NCI-H2107 treated with DMSO at 0.1 percent for 48 hours (cell line): ENCODE results near the gene BZW1.
A peak's percentile ranks its signal among the peaks of the same experiment; 100 is the strongest.

Source experiments
- DNase-seq: peaks from one replicate; lab custom pipeline; 2025; ENCODE audit not compliant: unreplicated experiment; lab: John Stamatoyannopoulos, UW

BZW1 gene

DNA sequence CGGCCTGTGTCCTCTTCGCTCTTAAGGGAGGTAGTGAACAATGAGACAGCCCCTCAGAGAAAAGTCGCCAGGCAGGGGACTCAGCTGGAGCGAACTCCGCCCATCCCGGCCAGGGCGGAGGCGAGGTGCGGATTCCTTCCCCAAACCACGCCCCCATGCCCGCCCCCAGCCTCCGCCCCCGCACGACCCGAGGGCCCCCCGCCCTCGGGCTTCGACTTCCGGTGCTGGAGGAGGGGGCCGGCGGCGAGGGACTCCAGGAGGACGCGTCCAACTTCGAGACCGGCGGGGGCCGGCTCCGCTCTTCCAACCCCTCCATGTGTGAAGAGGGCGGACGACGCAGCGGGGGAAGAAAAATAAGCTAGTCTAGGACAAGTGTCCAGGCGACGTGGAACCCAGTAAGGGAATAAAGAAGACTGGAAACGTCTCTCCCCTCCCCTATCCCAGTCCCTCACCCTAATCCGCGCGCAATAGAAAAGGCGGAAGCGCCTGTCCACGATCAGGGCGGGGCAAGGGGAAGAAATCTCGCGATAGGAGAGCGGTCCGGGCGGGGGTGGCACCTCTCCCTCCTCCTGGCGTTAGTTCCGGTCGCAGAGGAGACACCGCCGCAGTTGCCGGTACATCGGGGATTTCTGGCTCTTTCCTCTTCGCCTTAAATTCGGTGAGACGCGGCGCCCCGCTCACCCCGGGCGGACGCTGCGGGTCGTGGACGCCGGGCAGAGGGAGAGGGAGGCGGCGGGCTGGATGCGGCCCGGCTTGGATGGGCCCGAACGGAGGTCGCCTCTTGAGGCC is at the start of gene BZW1:
Gene BZW1, plus strand, starts transcription at position 578 of the 789 bp plus-strand sequence. CDS start 1,308 bp downstream, outside the sequence.
- peak; percentile 83 for DNase-seq

DNA sequence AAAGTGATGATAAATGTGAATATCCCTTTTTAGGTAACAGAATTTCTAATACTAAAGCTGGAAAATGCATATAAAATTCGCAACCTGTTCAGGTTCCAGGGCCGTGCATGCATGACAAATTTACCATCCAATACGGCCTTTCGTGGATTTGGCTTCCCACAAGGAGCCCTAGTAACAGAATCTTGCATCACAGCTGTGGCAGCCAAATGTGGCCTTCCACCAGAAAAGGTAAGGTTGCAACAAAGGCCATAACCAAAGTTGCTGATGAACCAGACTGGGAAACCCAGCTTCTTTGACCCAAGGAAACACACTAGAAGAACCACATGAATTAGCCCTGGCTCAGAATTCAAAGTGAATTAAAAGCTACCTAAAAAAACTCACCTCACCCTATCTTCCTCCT is 49.6 kb upstream of the BZW1 start:
- no peak for DNase-seq

DNA sequence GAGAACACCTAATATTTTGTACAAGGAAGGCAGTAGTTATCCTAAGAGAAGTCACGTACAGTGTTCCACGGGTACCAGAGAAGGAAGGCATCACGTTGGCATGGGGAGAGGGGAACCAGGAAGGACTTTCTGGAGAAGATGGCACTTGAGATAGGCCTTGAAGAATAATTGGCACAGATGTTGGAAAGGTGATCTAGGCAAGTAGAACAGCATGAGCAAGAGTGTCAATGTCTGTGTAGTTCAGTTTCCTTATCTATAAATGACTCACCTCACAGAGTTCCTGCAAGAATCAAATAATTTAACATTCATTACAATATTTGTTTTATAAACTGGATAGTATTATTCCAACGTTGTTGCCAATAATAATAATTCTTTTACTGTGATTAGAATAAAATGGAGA is 48.3 kb upstream of the BZW1 start:
- no peak for DNase-seq

DNA sequence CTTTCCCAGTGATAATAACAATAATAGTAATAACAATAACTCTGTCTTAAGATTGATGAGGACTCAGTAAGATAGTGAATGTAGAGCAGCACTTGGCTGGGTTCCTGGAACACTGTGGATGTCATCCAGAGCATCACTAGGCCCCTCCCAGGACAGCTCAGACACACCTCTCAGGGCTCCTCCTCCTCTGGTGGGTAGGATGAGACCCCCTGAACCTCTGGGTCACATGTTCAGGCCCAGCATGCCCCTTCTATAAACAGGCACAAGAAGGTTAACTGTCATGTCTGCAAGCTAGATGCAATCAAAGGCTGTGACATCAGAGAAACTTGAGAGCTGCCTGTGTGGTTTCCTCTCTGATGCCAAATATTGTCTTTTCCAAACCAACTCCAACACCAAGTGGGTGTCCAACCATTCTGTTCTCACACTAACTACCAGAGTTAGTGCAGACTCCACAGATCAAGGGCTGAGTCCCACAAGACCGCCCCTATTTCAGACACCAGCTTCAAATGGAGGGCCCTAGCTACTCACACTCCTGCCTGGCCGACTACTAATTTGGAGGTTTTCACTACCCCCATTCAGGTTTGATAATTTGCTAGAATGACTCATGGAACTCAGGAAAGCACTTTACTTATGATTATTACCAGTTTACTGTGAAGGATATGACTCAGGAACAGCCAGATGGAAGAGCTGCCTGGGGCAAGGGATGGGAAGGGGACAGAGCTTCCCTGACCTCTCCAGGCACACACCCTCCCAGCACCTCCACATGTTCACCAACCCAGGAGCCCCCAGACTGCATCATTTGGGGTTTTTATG is 46.4 kb upstream of the BZW1 start:
- peak; percentile 66 for DNase-seq

DNA sequence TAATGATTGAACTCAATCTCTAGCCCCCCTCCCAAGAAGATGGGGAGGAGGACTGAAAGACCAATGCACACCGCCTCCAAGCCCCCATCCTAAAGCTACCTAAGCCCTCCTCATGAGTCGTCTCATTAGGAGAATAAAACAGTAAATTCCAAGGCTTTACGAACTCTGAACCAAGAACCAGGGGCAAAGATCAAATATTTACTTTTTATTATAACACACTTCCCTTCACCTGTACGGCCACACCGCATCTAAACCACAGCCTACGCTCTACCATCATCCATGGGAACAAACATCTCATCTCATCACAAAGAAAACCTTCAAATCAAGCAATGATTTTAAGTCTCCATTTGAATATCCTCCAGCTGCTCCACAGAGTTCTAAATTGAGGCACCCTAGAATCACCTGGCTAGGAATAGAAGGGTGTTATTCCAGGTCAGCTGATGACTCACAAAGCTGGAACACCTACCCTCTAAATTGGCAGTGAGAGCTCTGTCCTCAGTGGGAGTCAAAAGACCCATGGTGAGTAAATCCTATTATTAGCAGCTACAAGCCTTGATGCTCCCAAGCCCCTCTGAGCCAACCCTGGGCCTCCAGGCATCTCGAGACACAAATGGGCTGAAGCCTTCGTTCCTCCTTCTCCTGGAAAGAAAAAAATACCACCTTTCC is 45.6 kb upstream of the BZW1 start:
- DNase-seq = no peak

DNA sequence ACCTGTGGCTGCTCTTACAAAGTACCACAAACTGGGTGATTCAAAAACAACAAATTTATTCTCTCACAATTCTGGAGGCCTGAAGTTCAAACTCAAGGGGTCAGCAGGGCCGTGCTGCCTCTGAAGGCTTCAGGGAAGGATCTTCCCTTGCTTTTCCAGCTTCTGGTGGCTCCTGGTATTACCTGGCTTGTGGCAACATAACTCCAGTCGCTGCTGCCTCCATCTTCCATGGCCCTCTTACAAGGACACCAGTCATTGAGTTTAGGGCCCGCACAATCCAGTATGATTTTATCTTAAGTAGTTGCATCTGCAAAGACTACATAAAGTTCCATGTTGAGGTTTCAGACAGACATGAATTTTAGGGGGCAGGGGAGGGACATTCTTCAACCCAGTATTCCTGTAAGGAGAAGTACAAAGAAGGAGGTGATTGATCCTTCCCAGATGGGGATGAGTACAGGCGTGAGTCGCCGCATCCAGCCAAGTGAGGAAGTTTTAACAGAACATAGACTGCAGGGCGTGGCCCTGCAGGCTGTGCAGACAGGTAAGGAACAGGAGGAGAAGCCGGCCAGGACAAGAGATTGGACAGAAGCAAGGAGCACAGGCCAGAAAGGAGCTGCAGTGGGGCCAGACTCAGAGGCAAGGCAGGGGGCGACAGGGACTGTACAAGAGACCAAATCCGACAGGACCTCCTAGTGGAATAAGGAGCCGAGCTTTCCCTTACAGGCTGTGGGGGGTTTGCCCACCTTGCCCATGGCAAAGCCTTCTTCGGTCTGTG is 44.4 kb upstream of the BZW1 start:
- DNase-seq = no peak

DNA sequence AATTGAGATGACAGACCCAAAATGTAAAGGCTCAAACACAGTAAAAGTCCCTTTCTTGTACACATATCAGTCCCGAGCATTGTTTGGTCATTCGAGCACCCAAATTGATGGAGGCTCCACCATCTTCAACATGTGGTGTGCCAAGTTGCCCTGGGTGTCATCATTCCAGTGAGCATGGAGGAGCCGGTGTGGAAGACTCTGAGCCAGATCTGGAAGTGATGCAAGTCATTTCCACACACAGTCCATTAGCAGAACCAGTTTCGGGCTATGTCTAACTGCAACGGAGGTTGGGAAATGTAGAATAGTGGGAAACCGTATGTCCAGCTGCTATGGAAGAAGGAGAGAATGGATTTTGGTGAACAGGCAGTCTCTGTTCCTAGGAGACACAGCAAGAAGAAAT is 40.9 kb upstream of the BZW1 start:
- DNase-seq = no peak

DNA sequence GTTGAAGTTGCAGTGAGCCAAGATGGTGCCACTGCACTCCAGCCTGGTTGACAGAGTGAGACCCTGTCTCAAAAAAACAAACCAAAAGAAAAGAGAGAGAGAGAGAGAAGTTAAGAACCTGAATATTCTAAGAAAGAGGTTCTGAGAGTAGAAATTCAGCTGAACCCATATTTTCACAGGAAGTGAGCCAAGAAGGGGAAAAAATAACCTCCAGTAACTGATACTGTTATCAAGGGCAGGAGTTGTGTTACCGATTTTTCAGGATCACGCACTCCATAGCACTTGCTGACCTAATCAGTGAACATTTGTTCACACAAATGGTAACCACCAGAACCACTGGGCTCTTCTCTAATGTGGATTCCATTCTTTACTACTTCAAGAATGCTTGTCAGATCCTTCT is 39.1 kb upstream of the BZW1 start:
- DNase-seq = no peak

DNA sequence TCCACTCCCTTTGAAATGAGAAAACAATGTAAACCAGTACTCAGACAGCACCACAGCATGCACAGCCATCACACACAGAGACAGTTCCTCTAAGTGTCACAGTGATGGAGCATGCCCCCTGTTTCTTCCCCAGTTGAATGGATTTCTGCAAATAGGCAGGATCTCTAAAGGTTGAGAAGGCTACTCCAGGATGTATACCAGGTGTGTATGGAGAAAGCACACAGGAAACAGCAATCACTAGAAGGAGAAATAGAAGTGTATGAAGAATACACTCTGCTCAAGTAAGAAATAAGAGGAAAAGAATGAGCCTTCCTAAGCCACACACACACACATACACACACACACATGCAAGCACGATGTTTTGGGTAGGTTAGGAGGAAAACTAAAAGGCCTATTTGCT is 38.6 kb upstream of the BZW1 start:
- no peak for DNase-seq

DNA sequence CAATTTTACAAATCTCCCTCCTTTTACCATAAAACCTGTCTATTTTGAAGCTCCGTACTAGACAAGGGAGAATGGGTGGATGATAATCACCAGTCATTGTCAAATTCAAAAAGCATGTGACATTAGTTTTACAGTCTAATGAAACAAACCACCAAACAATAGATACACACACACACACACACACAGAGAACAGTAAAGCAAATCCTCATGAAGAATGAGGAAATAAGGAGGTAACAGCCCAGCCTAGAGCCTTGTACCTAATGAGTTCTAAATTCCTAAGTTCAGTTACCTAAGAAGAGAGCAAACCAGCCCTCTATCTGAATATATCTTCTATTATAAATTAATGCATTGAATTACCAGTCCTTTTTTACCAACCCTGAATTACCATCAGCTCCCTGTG is 36.8 kb upstream of the BZW1 start:
- no peak for DNase-seq

DNA sequence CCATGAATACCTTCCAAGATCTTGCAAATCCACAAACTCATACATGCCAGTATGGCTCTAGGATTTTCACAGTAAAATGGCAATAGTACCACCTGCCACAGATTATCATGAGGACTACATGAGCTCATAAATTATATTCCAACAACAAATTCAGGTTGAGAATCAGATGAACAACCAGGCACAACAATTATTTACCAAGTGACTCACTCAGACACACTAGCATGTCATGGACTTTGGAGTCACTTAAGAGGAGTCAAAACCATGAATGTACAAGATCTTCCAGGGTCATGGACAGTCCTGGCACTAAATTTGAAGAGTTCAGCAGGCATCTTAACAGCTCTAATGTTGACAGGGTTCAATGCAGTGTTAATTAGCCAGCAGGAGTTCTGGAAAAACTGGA is 34.4 kb upstream of the BZW1 start:
- no peak for DNase-seq

DNA sequence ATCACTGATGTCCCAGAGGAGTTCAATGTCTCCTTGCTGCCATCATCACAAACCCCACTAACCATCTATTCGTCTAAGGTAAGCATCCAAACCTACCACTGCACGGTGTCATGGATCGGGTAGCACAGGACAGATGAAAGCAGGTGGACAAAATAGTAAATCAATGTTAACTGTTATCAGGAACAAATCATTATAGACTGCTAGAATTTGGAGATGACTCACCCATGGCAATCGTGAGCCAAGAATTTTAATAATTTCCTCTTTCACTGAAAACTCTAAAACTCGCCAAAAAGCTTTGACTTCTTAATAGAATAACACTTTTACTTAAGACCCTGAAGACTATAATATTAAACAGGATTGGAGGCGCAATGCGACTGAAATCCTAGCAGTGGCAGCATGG is 33.7 kb upstream of the BZW1 start:
- DNase-seq = no peak

DNA sequence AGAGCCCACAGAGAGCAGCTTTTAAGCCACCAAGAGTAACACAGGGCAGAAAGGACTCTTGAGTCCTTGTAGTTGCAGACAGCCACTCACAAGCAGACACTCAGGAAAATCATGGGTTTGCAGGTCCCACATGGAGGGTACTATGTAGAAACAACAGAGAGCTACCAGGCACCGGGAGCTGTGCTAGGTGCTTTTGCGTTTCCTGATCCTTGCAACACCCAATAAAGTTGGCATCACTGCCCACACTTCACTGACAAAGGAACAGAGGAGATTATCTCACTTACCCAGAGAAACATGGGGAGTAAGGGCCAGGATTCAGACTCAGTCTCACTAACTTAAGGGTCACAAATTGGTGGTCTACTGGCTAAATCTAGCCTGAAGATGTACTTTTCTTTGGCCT is 32.5 kb upstream of the BZW1 start:
- no peak for DNase-seq

DNA sequence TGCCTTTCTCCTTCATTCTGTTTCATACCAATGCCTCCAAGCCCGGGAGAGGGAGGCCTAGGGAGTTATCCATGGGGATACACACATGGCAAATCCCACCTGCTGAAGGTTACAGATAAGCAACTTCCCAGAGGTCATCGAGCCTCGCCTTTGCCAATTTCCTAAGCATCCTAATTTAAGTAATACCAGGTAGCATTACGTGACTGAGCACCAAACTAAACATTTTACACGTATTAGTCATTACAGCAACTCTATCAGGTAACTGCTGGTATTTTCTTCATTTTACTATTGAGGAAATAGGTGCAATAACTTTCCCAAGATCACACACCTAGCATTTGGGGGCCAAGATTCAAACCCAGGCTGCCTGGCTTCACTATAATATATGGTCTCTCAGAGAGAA is 30.1 kb upstream of the BZW1 start:
- DNase-seq = no peak

DNA sequence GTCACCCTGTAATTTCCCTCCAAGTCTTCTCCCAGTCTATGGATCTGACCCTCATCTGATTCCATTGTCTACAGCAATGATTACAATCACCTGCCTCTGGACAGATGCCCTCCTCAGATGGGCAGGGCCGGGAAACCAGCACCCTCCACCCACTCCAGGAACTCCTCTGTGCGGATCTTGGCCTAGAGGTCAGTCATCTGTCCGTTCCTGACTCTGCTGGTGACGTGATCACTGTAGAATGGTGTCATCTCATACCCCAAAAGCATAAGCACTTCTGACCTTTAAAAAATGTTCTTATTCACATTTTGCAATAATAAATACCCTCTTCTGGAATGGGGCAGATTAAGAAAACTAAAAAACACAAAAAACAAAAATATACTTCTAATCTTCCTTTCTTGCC is 29.5 kb upstream of the BZW1 start:
- DNase-seq = no peak

DNA sequence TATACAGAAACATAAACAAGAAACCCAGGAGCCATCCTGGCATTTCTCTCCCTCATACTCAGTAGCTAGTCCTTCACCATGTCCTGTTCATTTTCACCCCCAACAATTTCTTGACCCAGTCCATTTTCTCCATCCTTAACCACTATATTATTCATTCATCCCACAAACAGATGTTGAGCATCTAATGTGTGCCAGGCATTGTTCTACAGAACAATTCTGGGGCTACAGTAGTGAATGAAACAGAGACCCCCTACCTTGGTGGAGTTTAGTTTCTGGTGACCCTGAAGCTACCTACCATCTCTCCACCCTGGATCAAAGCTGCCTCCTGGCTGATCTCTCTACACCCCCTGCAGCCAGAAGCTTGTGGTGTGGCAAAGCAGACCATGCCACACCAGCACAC is 27.5 kb upstream of the BZW1 start:
- no peak for DNase-seq

DNA sequence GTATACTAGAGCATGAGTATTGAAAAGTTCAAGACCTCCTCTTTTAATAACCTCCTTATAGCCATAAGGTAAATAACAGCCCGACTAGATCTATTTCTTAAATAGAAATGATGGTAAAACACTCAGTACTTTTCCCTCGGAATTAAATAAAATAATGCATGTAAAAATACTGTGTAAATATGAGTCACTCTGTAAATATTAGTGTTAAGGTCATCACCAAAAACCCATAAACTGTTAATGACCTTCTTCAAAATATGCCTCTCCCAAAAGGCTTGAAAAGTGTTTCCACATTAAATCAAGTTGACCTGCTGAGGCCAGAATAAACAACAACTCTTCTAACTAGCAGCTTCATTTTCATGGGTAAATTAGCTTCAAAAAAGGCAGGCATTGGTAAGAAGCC is 25.3 kb upstream of the BZW1 start:
- no peak for DNase-seq

DNA sequence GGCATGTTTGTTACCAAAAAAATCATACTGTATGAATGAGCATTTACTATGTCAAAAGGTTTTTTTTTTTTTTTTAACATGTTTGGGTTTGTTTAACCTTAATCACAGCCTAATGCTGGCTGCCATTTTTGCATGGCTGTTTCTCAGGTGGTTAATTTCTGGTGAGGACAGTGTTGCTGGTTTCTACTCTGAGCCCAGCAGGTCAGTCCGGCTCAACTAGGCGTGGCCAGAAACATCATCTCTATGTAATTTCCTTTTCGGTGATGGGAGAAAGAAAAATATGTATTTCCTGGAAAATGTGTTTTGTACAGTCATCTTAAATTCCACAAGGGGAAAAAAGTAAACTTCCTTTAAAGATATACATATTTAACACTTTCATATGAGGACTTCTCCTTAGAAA is 24.9 kb upstream of the BZW1 start:
- DNase-seq = no peak

DNA sequence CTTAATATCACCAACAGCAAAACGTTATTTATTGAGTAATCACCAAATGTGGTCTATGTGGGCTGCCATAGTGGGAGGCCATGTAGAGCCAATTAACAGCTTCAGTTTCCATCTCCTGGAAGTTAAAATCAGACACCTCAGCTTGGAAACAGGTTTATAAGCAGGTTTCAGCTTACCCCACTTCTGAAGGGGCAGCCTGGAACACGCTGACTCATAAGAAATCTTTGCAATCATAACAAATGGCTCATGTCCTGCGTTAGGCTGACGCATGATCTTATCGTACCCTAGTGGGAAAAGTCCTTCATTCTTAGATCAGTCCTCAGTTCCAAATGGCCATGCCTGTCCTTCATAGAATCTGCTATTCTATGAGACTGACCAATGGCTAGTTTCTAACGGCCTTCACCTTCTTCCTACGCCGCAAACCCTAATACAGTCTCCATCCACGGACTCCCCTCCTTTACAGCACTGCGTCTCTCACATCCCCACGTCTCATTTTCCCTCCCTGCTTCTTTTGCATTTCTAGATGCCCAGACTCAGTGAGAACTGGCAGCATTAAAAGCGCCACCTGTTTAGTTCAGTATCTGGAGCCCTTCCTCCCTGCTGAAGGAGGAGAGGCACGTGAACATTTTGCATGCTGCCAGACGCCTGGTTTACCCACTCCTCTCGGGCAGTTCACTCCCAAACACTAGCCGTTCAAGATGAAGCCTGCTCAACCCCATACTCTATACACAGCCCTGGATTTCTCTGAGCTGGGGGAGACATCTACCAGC is 24.2 kb upstream of the BZW1 start:
- peak; percentile 34 for DNase-seq

DNA sequence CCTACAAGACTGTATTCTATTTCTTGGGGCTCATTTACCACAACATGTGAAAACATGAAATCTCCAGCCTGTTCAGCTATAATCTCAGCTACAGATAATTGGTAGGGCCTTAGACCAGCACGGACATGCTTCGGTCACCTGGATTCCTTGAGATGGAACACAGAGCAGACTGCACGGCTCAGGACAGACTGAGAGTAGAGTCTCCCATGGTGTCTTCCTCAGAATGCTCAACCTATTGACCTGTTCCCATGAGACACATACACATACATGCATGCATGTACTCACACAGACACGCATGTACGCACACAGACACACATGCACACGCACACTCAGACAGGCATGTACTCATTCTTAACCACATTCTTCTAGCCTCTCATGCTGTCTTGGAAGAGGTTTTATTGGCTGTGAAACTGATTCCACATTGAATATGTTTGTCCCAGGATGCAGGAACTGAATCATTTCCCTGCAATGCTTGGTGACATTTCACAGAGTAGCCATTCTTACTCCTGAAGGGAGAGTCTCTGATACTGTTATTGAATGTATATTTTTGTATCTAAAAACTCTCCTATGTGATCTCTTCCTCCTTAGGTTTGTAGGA is 23.5 kb upstream of the BZW1 start:
- DNase-seq = no peak
